WTC11 (cell line): ENCODE results near the gene COBL. TPM values are rescaled to one million over a fixed set of nuclear protein-coding genes. Genes with fewer than 3 reads are reported as not detected.

Experiments used
- ATAC-seq: fragments of 200-7000 bp; cut with Tn5 transposase; 2 replicates; pipeline ENCODE4 v1.10.0; 2021; ENCODE audit warnings: mild to moderate bottlenecking, moderate library complexity
- CTCF ChIA-PET: fragments of 300-600 bp; sonication (Branson Sonifier 250); formaldehyde crosslinking; loops from one replicate; lab custom pipeline; 2021; ENCODE audit warnings: antibody characterized with exemption; lab: Charles Lee
- POLR2A ChIA-PET: fragments of 350-600 bp; sonication (Branson Sonifier 250); formaldehyde crosslinking; loops from one replicate; lab custom pipeline; 2021; ENCODE audit warnings: antibody characterized with exemption; lab: Charles Lee
- DNase-seq: peaks from one replicate; pipeline ENCODE4 v3.0.0; 2021; ENCODE audit warnings: low spot score
- H3K27ac Mint-ChIP-seq: 2 replicates; pipeline ENCODE4 v1.8.0; 2021; ENCODE audit warnings: mixed read lengths
- H3K27me3 Mint-ChIP-seq: 2 replicates; pipeline ENCODE4 v1.8.0; 2021; ENCODE audit warnings: low read depth, mild to moderate bottlenecking, moderate library complexity, mixed read lengths
- H3K36me3 Mint-ChIP-seq: 2 replicates; pipeline ENCODE4 v1.8.0; 2021; ENCODE audit warnings: mixed read lengths
- H3K4me1 Mint-ChIP-seq: 2 replicates; pipeline ENCODE4 v1.8.0; 2022; ENCODE audit warnings: mixed read lengths
- H3K4me3 Mint-ChIP-seq: 2 replicates; pipeline ENCODE4 v1.8.0; 2021; ENCODE audit warnings: mild to moderate bottlenecking, moderate library complexity, mixed read lengths
- H3K9me3 Mint-ChIP-seq: 2 replicates; pipeline ENCODE4 v1.8.0; 2021; ENCODE audit warnings: mixed read lengths
- AR ChIP-seq: fragments of 250-450 bp; sonication (Bioruptor Pico); IDR thresholded peaks from 2 replicates; pipeline ENCODE4 v1.9.0; 2021; ENCODE audit warnings: mild to moderate bottlenecking
- CBFB ChIP-seq: sonication (generic); formaldehyde crosslinking; IDR thresholded peaks from 2 replicates; pipeline ENCODE4 v1.8.1; 2022; ENCODE audit warnings: mild to moderate bottlenecking, low read depth, missing genetic modification reagents
- CREM ChIP-seq: sonication (generic); formaldehyde crosslinking; IDR thresholded peaks from 2 replicates; pipeline ENCODE4 v1.8.1; 2022; ENCODE audit warnings: mild to moderate bottlenecking, missing genetic modification reagents, moderate library complexity
- ESRRA ChIP-seq: sonication (generic); formaldehyde crosslinking; IDR thresholded peaks from 2 replicates; pipeline ENCODE4 v1.8.1; 2022; ENCODE audit warnings: mild to moderate bottlenecking, missing genetic modification reagents, borderline replicate concordance
- ETV6 ChIP-seq: sonication (generic); formaldehyde crosslinking; IDR thresholded peaks from 2 replicates; pipeline ENCODE4 v1.8.1; 2022; ENCODE audit warnings: mild to moderate bottlenecking, missing genetic modification reagents
- FOXP1 ChIP-seq: sonication (generic); formaldehyde crosslinking; IDR thresholded peaks from 2 replicates; pipeline ENCODE4 v1.8.0; 2022; ENCODE audit warnings: missing genetic modification reagents, mild to moderate bottlenecking, moderate library complexity, borderline replicate concordance
- JUN ChIP-seq: sonication (generic); formaldehyde crosslinking; IDR thresholded peaks from 2 replicates; pipeline ENCODE4 v1.8.0; 2023; ENCODE audit warnings: mild to moderate bottlenecking, missing genetic modification reagents
- MAX ChIP-seq: sonication (generic); formaldehyde crosslinking; IDR thresholded peaks from 2 replicates; pipeline ENCODE4 v1.8.0; 2022; ENCODE audit warnings: mild to moderate bottlenecking, missing genetic modification reagents
- NR3C1 ChIP-seq: sonication (generic); formaldehyde crosslinking; conservative IDR thresholded peaks from 2 replicates; pipeline ENCODE4 v1.8.1; 2023; ENCODE audit warnings: low read depth, mild to moderate bottlenecking, missing genetic modification reagents
- RELA ChIP-seq: sonication (generic); formaldehyde crosslinking; IDR thresholded peaks from 2 replicates; pipeline ENCODE4 v1.8.1; 2022; ENCODE audit warnings: missing genetic modification reagents, mild to moderate bottlenecking, borderline replicate concordance
- SMAD4 ChIP-seq: sonication (generic); formaldehyde crosslinking; IDR thresholded peaks from 2 replicates; pipeline ENCODE4 v1.8.0; 2022; ENCODE audit warnings: mild to moderate bottlenecking, missing genetic modification reagents
- TEAD1 ChIP-seq: sonication (generic); formaldehyde crosslinking; IDR thresholded peaks from 2 replicates; pipeline ENCODE4 v1.8.0; 2022; ENCODE audit warnings: mild to moderate bottlenecking, missing genetic modification reagents
- TP53 ChIP-seq: sonication (generic); formaldehyde crosslinking; IDR thresholded peaks from 2 replicates; pipeline ENCODE4 v1.8.1; 2023; ENCODE audit warnings: mild to moderate bottlenecking, missing genetic modification reagents
- ZNF263 ChIP-seq: sonication (generic); formaldehyde crosslinking; IDR thresholded peaks from 2 replicates; pipeline ENCODE4 v1.8.1; 2022; ENCODE audit warnings: low read depth, mild to moderate bottlenecking, moderate library complexity, missing genetic modification reagents
- ZNF423 ChIP-seq: fragments of 250-450 bp; sonication (Bioruptor Pico); IDR thresholded peaks from 2 replicates; pipeline ENCODE4 v2.1.2; 2022; ENCODE audit warnings: mild to moderate bottlenecking, moderate library complexity
- ZNF512 ChIP-seq: sonication (generic); formaldehyde crosslinking; IDR thresholded peaks from 2 replicates; pipeline ENCODE4 v1.8.1; 2022; ENCODE audit warnings: missing genetic modification reagents, borderline replicate concordance
- total RNA-seq: library from RNA; stranded (reverse); gene quantifications from 3 replicates; pipeline ENCODE4 v1.2.3, GENCODE V29; 2021
- TF ChIP-seq, protein P1 (sequence below): sonication (generic); formaldehyde crosslinking; IDR thresholded peaks from 2 replicates; pipeline ENCODE4 v1.8.0; 2022; ENCODE audit warnings: mild to moderate bottlenecking, missing genetic modification reagents
- TF ChIP-seq, protein P2 (sequence below): sonication (generic); formaldehyde crosslinking; IDR thresholded peaks from 2 replicates; pipeline ENCODE4 v1.8.1; 2022; ENCODE audit warnings: low read depth, mild to moderate bottlenecking, moderate library complexity, missing genetic modification reagents, borderline replicate concordance

Gene COBL
- total RNA-seq, 1 experiment from 2014 or later: 36.5 TPM

DNA sequence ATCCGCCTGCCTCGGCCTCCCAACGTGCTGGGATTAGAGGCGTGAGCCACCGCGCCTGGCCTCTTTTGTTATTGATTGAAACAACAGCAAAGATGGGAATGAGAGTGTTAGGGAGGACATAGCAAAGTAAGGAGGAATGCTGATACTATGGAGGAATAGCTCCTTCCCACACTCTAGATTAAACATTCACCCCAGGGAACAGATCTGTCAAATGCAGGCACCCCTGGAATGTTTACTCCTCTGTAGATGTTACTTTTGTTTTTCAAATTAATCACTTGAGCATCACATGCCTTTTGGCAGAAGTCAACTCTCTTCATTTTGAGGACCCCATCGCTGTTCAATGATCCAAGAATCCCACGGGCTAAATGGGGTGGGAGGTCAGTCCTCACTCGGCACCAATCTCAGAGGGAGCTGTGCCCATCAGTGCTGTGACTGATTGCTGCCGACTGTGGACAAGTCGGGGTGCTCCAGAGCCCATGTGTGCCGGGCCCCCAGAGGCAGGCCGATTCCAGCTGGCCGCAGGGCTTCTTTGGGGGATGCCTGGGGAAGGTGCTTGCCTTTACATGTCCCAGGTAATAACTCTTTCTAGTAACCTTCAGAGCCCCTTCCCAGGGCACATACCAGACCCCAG, 10.2 kb upstream of the COBL start (continued):
- TF ChIP-seq AR: peak; percentile 85; the same call in 1 of the 2 replicates
- TF ChIP-seq TEAD1: peak; percentile 93
- no peak for TF ChIP-seq ESRRA
- TF ChIP-seq, protein P1, sequence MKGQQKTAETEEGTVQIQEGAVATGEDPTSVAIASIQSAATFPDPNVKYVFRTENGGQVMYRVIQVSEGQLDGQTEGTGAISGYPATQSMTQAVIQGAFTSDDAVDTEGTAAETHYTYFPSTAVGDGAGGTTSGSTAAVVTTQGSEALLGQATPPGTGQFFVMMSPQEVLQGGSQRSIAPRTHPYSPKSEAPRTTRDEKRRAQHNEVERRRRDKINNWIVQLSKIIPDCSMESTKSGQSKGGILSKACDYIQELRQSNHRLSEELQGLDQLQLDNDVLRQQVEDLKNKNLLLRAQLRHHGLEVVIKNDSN (CRISPR knock-in tag): peak; percentile 29; the same call in 1 of the 2 replicates
- no peak for TF ChIP-seq ZNF263 (CRISPR knock-in tag)
- 0 out of 2 replicates have a peak, but pooled peaks have one; percentile 25 for TF ChIP-seq ETV6 (CRISPR knock-in tag)
- TF ChIP-seq CREM (CRISPR knock-in tag): peak; percentile 53; the same call in 1 of the 2 replicates
- TF ChIP-seq, all 79 proteins: peak for 15

DNA sequence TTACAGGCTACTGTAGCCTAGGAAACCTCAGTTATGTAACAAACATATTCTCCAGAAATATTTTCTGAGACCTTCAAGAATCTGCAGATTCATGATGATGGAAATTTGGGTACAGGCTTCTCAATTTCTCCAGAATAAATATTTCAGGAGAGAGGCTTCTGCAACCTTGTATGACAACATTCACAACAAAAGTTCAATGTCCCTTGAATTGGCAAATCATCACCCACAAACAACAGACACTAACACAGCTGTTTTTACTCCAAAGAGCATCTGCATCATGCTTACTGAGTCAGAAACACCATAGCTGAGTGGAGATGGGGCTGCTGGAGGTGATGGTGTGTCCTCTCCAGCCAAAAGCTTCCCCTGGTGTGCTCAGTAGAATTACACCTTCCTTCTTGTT, 9.3 kb upstream of the COBL start:
- ChIA-PET POLR2A (interaction anchor here (1.7 kb wide), 1 partner anchor 10 kb away, joined by 7 read pairs; no protein-coding TSS in a partner anchor), CTCF (interaction anchor here (0.6 to 5.3 kb wide), 12 partner anchors 7 to 163 kb away, joined by 3 to 56 read pairs (median 6); no protein-coding TSS in a partner anchor)
- H3K4me1 Mint-ChIP-seq: peaks cover 83% of the 10 kb centered on the region
- DNase-seq: no peak
- TF ChIP-seq CBFB: no peak
- ATAC-seq: no peak
- H3K27me3 Mint-ChIP-seq: peaks cover 33% of the 10 kb centered on the region
- no peaks in the 10 kb centered on the region for H3K9me3 Mint-ChIP-seq
- H3K27ac Mint-ChIP-seq: peak overlapping the region; percentile 94; the same call in 1 of the 2 replicates
- no peaks in the 10 kb centered on the region; the same call in 1 of the 2 replicates for H3K36me3 Mint-ChIP-seq
- H3K4me3 Mint-ChIP-seq: no peak overlapping the region

DNA sequence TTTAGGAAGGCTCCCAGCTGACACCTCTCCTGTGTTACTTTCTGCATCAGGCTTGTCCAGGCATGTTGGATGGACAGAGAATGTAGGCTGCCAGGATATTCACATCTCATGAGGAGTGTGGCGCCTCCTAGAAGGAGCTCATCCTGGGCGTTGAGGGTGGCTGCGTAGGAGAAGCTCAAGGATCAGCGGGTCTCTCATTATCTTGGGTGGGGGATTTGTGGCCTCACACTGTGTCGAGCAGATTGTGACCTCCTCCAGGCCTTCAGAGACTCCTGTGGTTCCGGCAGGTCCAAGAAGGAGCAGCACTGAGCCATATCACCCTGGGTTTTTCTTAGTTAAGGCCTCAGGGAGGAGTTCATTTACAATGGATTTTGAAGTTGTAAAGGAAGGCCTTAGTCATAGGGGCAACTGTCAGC, 8.7 kb upstream of the COBL start:
- ChIA-PET CTCF (interaction anchor here (0.6 to 5.3 kb wide), 8 partner anchors 15 to 162 kb away, joined by 3 to 56 read pairs (median 4); no protein-coding TSS in a partner anchor), POLR2A (no interaction called here)
- peak overlapping the region; percentile 94 for H3K27ac Mint-ChIP-seq
- peaks cover 85% of the 10 kb centered on the region for H3K4me1 Mint-ChIP-seq
- no peaks in the 10 kb centered on the region for H3K9me3 Mint-ChIP-seq
- H3K4me3 Mint-ChIP-seq: peak overlapping the region; percentile 22; the same call in 1 of the 2 replicates
- no peaks in the 10 kb centered on the region; the same call in 1 of the 2 replicates for H3K36me3 Mint-ChIP-seq
- TF ChIP-seq SMAD4 (CRISPR knock-in tag) (no peak), NR3C1 (CRISPR knock-in tag) (no peak), JUN (CRISPR knock-in tag) (no peak), RELA (CRISPR knock-in tag) (no peak), ZNF423 (CRISPR knock-in tag) (peak; percentile 68), TP53 (peak; percentile 58; the same call in 1 of the 2 replicates)
- DNase-seq (no peak), ATAC-seq (no peak)
- peaks cover 38% of the 10 kb centered on the region for H3K27me3 Mint-ChIP-seq

- no peaks in the 10 kb centered on the region for H3K36me3 Mint-ChIP-seq
- TF ChIP-seq FOXP1 (CRISPR knock-in tag) (no peak), ZNF512 (CRISPR knock-in tag) (no peak), MAX (CRISPR knock-in tag) (no peak)
- TF ChIP-seq, protein P2, sequence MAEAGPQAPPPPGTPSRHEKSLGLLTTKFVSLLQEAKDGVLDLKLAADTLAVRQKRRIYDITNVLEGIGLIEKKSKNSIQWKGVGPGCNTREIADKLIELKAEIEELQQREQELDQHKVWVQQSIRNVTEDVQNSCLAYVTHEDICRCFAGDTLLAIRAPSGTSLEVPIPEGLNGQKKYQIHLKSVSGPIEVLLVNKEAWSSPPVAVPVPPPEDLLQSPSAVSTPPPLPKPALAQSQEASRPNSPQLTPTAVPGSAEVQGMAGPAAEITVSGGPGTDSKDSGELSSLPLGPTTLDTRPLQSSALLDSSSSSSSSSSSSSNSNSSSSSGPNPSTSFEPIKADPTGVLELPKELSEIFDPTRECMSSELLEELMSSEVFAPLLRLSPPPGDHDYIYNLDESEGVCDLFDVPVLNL (CRISPR knock-in tag): no peak
Observed at GRCh38 chr7:51324206-51324898, 7.7 kb upstream of the COBL start.

More at GRCh38 chr7:51324206-51324898, 7.7 kb upstream of the COBL start:
- ChIA-PET POLR2A (no interaction called here), CTCF (interaction anchor here (1.2 to 5.3 kb wide), 3 partner anchors 44 to 162 kb away, joined by 4 to 56 read pairs (median 5); no protein-coding TSS in a partner anchor)
- Mint-ChIP-seq H3K4me1 (peaks cover 82% of the 10 kb centered on the region), H3K9me3 (no peaks in the 10 kb centered on the region), H3K4me3 (no peak overlapping the region), H3K27me3 (peaks cover 32% of the 10 kb centered on the region), H3K27ac (peak overlapping the region; percentile 37)
- ATAC-seq: no peak
- DNase-seq: no peak
